CD4-positive, CD25-positive, alpha-beta regulatory T cell (primary cell): ENCODE data around the gene DEXI. TPM values are rescaled to one million over a fixed set of nuclear protein-coding genes. Genes with fewer than 3 reads are reported as not detected.

Experiments used
- ATAC-seq, 2 donors: fragments of 150-1000 bp; cut with Tn5 transposase; one replicate each; pipeline ENCODE4 v1.10.0; 2021; ENCODE audit warnings: low read depth in 2 of 2, moderate number of reproducible peaks in 2 of 2, moderate library complexity in 1 of 2
- DNase-seq, 3 donors: peaks; one replicate each; pipeline versions ENCODE4 v3.0.0 to v3.0.0-alpha.2; 2012 to 2022; ENCODE audit warnings: mixed read lengths in 1 of 3
- H3K27ac ChIP-seq: one replicate; pipeline ENCODE4 v1.7.0; 2013; ENCODE audit warnings: mild to moderate bottlenecking, low read length; ENCODE audit not compliant: insufficient read depth, poor library complexity, severe bottlenecking
- H3K27me3 ChIP-seq: one replicate; pipeline ENCODE4 v1.7.0; 2013; ENCODE audit warnings: low read length; ENCODE audit not compliant: control insufficient read depth, insufficient read depth
- H3K36me3 ChIP-seq: one replicate; pipeline ENCODE4 v1.7.0; 2013; ENCODE audit warnings: mild to moderate bottlenecking, low read length, moderate library complexity; ENCODE audit not compliant: control insufficient read depth, insufficient read depth
- H3K4me1 ChIP-seq: 2 replicates; pipeline ENCODE4 v1.7.0; 2013; ENCODE audit warnings: mild to moderate bottlenecking, low read length; ENCODE audit not compliant: insufficient read depth, control insufficient read depth, poor library complexity, severe bottlenecking
- H3K4me3 ChIP-seq: one replicate; pipeline ENCODE4 v1.7.0; 2013; ENCODE audit warnings: low read depth, mild to moderate bottlenecking, low read length, moderate library complexity
- H3K9me3 ChIP-seq, 2 experiments: 1 replicate in 1 of 2; 2 replicates in 1 of 2; pipeline ENCODE4 v1.7.0; 2013; ENCODE audit warnings: low read length in 2 of 2, mild to moderate bottlenecking in 1 of 2, moderate library complexity in 1 of 2; ENCODE audit not compliant: control insufficient read depth in 2 of 2
- H3K27ac Mint-ChIP-seq, 3 donors: one replicate each; pipeline ENCODE4 v1.8.0; 2020 to 2022; ENCODE audit warnings: mild to moderate bottlenecking in 3 of 3, mixed read lengths in 3 of 3, moderate library complexity in 2 of 3
- H3K27me3 Mint-ChIP-seq: one replicate; pipeline ENCODE4 v1.8.0; 2022; ENCODE audit warnings: mild to moderate bottlenecking, mixed read lengths
- H3K36me3 Mint-ChIP-seq: one replicate; pipeline ENCODE4 v1.8.0; 2020; ENCODE audit warnings: mixed read lengths
- H3K4me1 Mint-ChIP-seq, 4 donors: one replicate each; pipeline ENCODE4 v1.8.0; 2020 to 2022; ENCODE audit warnings: mixed read lengths in 4 of 4, mild to moderate bottlenecking in 1 of 4
- H3K4me3 Mint-ChIP-seq, 4 donors: one replicate each; pipeline ENCODE4 v1.8.0; 2020 to 2022; ENCODE audit warnings: mild to moderate bottlenecking in 4 of 4, mixed read lengths in 4 of 4, moderate library complexity in 3 of 4
- H3K9me3 Mint-ChIP-seq, 7 donors: one replicate each; pipeline ENCODE4 v1.8.0; 2020 to 2022; ENCODE audit warnings: mixed read lengths in 7 of 7, mild to moderate bottlenecking in 3 of 7, moderate library complexity in 2 of 7
- polyA plus RNA-seq, 4 donors: library from polyadenylated mRNA; unstranded; fragments of 300-500 nt; fragmentation: Illumina TruSeq; gene quantifications; one replicate each; pipeline ENCODE4 v1.2.3, GENCODE V29; 2021
- total RNA-seq: library from RNA; stranded (reverse); gene quantifications from one replicate; pipeline ENCODE4 v1.2.3, GENCODE V29; 2022

DEXI gene
- total and polyA plus RNA-seq, 5 donors from 2014 or later: 15.7 to 53.5 (median 50.9) TPM

DNA sequence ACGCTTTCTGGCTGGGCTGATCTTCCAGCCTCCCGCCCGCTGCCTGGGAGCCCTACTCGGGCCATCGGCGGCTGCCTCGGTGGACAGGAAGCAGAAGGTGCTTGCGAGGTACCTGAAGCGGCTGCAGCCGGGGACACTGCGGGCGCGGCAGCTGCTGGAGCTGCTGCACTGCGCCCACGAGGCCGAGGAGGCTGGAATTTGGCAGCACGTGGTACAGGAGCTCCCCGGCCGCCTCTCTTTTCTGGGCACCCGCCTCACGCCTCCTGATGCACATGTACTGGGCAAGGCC, 34.6 kb downstream of the DEXI start:
- no peak overlapping the region for H3K4me3 ChIP-seq
- no peaks in the 10 kb centered on the region for H3K4me1 Mint-ChIP-seq
- DNase-seq (no peak), ATAC-seq (no peak)
- no peaks in the 10 kb centered on the region for H3K27me3 Mint-ChIP-seq
- H3K36me3 Mint-ChIP-seq: peaks cover 10% of the 10 kb centered on the region
- peaks cover 0 to 2% of the 10 kb centered on the region in 2 experiments for H3K9me3 ChIP-seq
- peaks cover 9% of the 10 kb centered on the region for H3K36me3 ChIP-seq
- no peak overlapping the region for H3K27ac ChIP-seq
- peaks cover 0 to 5% (median 0%) of the 10 kb centered on the region in 7 donors for H3K9me3 Mint-ChIP-seq
- no peak overlapping the region for H3K27ac Mint-ChIP-seq
- H3K27me3 ChIP-seq: no peaks in the 10 kb centered on the region
- H3K4me1 ChIP-seq: no peaks in the 10 kb centered on the region
- H3K4me3 Mint-ChIP-seq: no peak overlapping the region

DNA sequence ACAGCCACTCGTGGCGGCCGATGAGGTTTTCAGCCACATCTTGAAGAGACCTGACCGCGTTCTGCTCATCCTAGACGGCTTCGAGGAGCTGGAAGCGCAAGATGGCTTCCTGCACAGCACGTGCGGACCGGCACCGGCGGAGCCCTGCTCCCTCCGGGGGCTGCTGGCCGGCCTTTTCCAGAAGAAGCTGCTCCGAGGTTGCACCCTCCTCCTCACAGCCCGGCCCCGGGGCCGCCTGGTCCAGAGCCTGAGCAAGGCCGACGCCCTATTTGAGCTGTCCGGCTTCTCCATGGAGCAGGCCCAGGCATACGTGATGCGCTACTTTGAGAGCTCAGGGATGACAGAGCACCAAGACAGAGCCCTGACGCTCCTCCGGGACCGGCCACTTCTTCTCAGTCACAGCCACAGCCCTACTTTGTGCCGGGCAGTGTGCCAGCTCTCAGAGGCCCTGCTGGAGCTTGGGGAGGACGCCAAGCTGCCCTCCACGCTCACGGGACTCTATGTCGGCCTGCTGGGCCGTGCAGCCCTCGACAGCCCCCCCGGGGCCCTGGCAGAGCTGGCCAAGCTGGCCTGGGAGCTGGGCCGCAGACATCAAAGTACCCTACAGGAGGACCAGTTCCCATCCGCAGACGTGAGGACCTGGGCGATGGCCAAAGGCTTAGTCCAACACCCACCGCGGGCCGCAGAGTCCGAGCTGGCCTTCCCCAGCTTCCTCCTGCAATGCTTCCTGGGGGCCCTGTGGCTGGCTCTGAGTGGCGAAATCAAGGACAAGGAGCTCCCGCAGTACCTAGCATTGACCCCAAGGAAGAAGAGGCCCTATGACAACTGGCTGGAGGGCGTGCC, 35.1 kb downstream of the DEXI start:
- peaks cover 13% of the 10 kb centered on the region for H3K36me3 Mint-ChIP-seq
- no peak for DNase-seq
- H3K27ac Mint-ChIP-seq: no peak overlapping the region
- no peaks in the 10 kb centered on the region for H3K27me3 Mint-ChIP-seq
- Histone ChIP-seq H3K36me3 (peaks cover 13% of the 10 kb centered on the region), H3K4me1 (no peaks in the 10 kb centered on the region), H3K27ac (no peak overlapping the region), H3K4me3 (no peak overlapping the region), H3K27me3 (no peaks in the 10 kb centered on the region), H3K9me3 (peaks cover 0 to 2% of the 10 kb centered on the region in 2 experiments)
- ATAC-seq: no peak
- no peak overlapping the region for H3K4me3 Mint-ChIP-seq
- peaks cover 0 to 7% (median 0%) of the 10 kb centered on the region in 7 donors for H3K9me3 Mint-ChIP-seq
- no peaks in the 10 kb centered on the region for H3K4me1 Mint-ChIP-seq

DNA sequence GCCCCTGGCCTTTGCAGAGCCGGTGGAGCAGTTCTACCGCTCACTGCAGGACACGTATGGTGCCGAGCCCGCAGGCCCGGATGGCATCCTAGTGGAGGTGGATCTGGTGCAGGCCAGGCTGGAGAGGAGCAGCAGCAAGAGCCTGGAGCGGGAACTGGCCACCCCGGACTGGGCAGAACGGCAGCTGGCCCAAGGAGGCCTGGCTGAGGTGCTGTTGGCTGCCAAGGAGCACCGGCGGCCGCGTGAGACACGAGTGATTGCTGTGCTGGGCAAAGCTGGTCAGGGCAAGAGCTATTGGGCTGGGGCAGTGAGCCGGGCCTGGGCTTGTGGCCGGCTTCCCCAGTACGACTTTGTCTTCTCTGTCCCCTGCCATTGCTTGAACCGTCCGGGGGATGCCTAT, 35.8 kb downstream of the DEXI start:
- Histone ChIP-seq H3K36me3 (peaks cover 15% of the 10 kb centered on the region), H3K4me1 (no peaks in the 10 kb centered on the region), H3K4me3 (no peak overlapping the region), H3K9me3 (peaks cover 0 to 2% of the 10 kb centered on the region in 2 experiments), H3K27ac (no peak overlapping the region), H3K27me3 (no peaks in the 10 kb centered on the region)
- H3K36me3 Mint-ChIP-seq: peaks cover 13% of the 10 kb centered on the region
- H3K4me1 Mint-ChIP-seq: no peaks in the 10 kb centered on the region
- H3K4me3 Mint-ChIP-seq: no peak overlapping the region
- peaks cover 0 to 7% (median 0%) of the 10 kb centered on the region in 7 donors for H3K9me3 Mint-ChIP-seq
- DNase-seq (no peak), ATAC-seq (no peak)
- no peaks in the 10 kb centered on the region for H3K27me3 Mint-ChIP-seq
- H3K27ac Mint-ChIP-seq: peak overlapping the region in 1 of 3 donors; percentile 68

DNA sequence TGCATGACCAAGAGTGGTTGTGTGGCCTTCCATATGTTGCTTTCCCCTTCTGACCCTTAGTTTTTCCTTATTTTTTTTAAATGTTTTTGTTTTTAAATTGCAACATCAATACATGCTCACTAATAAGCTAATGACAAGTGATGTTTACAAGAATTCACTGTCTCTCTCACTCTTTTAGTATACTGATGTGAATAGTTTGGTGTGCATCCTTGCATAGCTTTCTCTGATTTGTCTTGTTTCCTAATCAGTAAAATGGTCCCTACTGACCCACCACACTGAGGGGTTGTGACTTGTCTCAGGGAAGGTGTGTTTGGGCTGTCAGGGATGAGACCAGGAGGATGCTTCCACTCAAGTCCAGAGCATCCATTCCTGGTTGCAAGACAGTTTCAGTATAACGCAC, 39.3 kb downstream of the DEXI start:
- Mint-ChIP-seq H3K27ac (peak overlapping the region in 1 of 3 donors; percentile 34), H3K36me3 (peaks cover 17% of the 10 kb centered on the region), H3K9me3 (peaks cover 0 to 7% (median 1%) of the 10 kb centered on the region in 7 donors), H3K4me1 (no peaks in the 10 kb centered on the region), H3K27me3 (no peaks in the 10 kb centered on the region), H3K4me3 (no peak overlapping the region)
- ATAC-seq (no peak), DNase-seq (no peak)
- no peaks in the 10 kb centered on the region for H3K27me3 ChIP-seq
- H3K36me3 ChIP-seq: peaks cover 19% of the 10 kb centered on the region
- no peaks in the 10 kb centered on the region for H3K4me1 ChIP-seq
- peaks cover 0 to 2% of the 10 kb centered on the region in 2 experiments for H3K9me3 ChIP-seq
- no peak overlapping the region for H3K27ac ChIP-seq
- no peak overlapping the region for H3K4me3 ChIP-seq

DNA sequence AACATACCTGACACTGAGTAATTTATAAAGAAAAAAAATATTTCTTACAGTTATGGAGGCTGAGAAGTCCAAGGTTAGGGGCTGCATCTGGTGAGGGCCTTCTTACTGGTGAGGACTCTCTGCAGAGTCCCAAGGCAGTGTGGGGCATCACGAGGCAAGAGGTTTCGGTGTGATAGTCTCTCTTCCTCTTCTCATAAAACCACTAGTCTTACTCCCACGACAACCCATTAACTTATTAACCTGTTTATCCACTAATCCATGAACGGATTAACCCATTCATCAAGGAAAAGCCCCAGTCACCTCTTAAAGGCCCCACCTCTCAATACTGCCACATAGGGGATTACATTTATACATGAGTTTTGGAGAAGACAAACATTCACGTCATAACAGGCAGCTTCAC, 45.1 kb downstream of the DEXI start:
- peaks cover 0 to 3% (median 0%) of the 10 kb centered on the region in 7 donors for H3K9me3 Mint-ChIP-seq
- H3K4me1 Mint-ChIP-seq: no peaks in the 10 kb centered on the region
- no peaks in the 10 kb centered on the region for H3K27me3 ChIP-seq
- H3K4me3 ChIP-seq: no peak overlapping the region
- H3K4me1 ChIP-seq: no peaks in the 10 kb centered on the region
- H3K27ac Mint-ChIP-seq: no peak overlapping the region
- peaks cover 4% of the 10 kb centered on the region for H3K36me3 Mint-ChIP-seq
- no peaks in the 10 kb centered on the region for H3K9me3 ChIP-seq
- H3K36me3 ChIP-seq: peaks cover 14% of the 10 kb centered on the region
- no peaks in the 10 kb centered on the region for H3K27me3 Mint-ChIP-seq
- peak in 1 of 2 donors; percentile 37 for ATAC-seq
- no peak overlapping the region for H3K4me3 Mint-ChIP-seq
- no peak for DNase-seq
- H3K27ac ChIP-seq: no peak overlapping the region

DNA sequence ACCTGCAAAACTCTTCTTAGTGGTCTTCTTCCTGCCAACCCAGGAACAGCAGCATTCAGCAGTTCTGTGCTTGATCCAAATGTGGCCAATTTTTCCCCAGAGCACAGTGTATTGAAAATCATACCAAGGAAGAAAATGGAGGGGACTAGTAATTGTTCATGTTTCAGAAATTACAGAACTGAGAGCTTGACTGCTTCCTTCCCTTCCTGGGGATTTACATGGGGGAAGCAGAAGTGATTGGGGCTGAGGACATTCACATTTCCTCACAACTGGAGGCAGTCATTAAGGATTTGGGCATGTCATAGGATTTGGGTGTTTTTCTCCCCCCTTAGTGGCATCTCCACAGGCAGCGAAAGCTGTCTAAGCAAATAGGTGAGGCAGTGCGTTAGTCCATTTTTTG, 45.5 kb downstream of the DEXI start:
- DNase-seq (no peak), ATAC-seq (no peak)
- Histone ChIP-seq H3K27ac (no peak overlapping the region), H3K4me3 (no peak overlapping the region), H3K4me1 (no peaks in the 10 kb centered on the region), H3K27me3 (no peaks in the 10 kb centered on the region), H3K36me3 (peaks cover 14% of the 10 kb centered on the region), H3K9me3 (no peaks in the 10 kb centered on the region)
- peaks cover 4% of the 10 kb centered on the region for H3K36me3 Mint-ChIP-seq
- H3K4me3 Mint-ChIP-seq: no peak overlapping the region
- no peaks in the 10 kb centered on the region for H3K4me1 Mint-ChIP-seq
- H3K9me3 Mint-ChIP-seq: peaks cover 0 to 3% (median 0%) of the 10 kb centered on the region in 7 donors
- no peaks in the 10 kb centered on the region for H3K27me3 Mint-ChIP-seq
- no peak overlapping the region for H3K27ac Mint-ChIP-seq

DNA sequence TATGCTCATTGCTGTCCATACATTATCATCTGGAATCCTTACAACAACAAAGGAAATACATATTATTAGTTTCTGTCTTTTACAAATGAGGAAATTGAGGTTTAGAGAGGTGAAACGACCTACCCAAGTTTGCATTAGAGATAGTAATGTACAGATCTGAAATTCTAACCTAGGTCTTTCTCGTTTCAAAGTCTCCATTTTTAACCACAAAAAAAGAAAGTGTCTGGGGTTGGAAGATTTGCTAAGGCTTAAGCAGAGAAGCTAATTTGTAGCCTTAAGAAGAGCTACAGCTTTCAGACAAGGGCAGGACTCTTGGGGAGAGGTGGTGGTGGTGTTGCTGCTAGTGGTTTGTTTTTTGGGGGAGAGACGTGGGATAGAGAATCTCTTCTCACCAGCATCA, 46.1 kb downstream of the DEXI start:
- Histone ChIP-seq H3K9me3 (no peaks in the 10 kb centered on the region), H3K36me3 (peaks cover 9% of the 10 kb centered on the region), H3K27me3 (no peaks in the 10 kb centered on the region), H3K4me1 (no peaks in the 10 kb centered on the region), H3K27ac (no peak overlapping the region), H3K4me3 (no peak overlapping the region)
- Mint-ChIP-seq H3K27me3 (no peaks in the 10 kb centered on the region), H3K4me3 (no peak overlapping the region), H3K4me1 (no peaks in the 10 kb centered on the region), H3K9me3 (peaks cover 0 to 3% (median 0%) of the 10 kb centered on the region in 7 donors), H3K36me3 (peaks cover 2% of the 10 kb centered on the region), H3K27ac (peak overlapping the region in 1 of 3 donors; percentile 28)
- ATAC-seq (no peak), DNase-seq (no peak)
